ENCODE results near the gene ZMYND19. TPM values are rescaled to one million over a fixed set of nuclear protein-coding genes. Genes with fewer than 3 reads are reported as not detected.
"Not testable (repeated sequence)": the region's sequence is repeated elsewhere in the genome, so short reads cannot be mapped to it uniquely, and the experiment has no call there.

ZMYND19 gene
- total and polyA plus RNA-seq, 2 of the 4 experiments (the other 2 are of a cell fraction) = 14.3 to 21.4 TPM

DNA sequence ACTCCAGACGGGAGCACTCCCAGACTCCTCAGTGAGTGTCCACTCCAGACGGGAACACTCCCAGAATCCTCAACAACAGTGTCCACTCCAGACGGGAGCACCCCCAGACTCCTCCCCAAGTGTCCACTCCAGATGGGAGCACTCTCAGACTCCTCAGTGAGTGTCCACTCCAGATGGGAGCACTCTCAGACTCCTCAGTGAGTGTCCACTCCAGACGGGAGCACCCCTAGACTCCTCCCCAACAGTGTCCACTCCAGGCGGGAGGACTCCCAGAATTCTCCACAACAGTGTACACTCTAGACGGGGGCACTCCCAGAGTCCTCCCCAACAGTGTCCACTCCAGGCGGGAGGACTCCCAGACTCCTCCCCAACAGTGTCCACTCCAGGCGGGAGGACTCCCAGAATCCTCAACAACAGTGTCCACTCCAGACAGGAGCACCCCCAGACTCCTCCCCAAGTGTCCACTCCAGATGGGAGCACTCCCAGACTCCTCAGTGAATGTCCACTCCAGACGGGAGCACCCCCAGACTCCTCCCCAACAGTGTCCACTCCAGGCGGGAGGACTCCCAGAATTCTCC lies 57.3 kb downstream of the ZMYND19 start:
- H2BK5ac ChIP-seq (ENCODE audit: low read depth, low read length, poor library complexity, severe bottlenecking); in situ Hi-C loops (cut with MboI; ENCODE audit: low sequenced_read_pairs); H2BK20ac ChIP-seq (ENCODE audit: low read depth, low read length); H2BK120ac ChIP-seq (ENCODE audit: low read depth, low read length); DNase-seq; H3K56ac ChIP-seq (ENCODE audit: extremely low read depth, insufficient read depth, low read length); intact Hi-C loops (cut with micrococcal nuclease); H2AK9ac ChIP-seq (replicated peaks; ENCODE audit: low read depth, low read length, poor library complexity); H3K36me3 ChIP-seq (ENCODE audit: control insufficient read depth, insufficient read depth, low read length); H3K18ac ChIP-seq (ENCODE audit: low read depth, low read length); dilution Hi-C loops (cut with HindIII; ENCODE audit: low sequenced_read_pairs, unreplicated experiment); POLR2A ChIA-PET (ENCODE audit: unreplicated experiment); H3K9ac ChIP-seq (ENCODE audit: low read depth, low read length); H3K4me3 ChIP-seq (ENCODE audit: insufficient read depth, low read depth, low read length); H3K27ac ChIP-seq (ENCODE audit: insufficient read depth, low read length); H3K9me1 ChIP-seq (ENCODE audit: insufficient read depth, low read length); H3K14ac ChIP-seq (replicated peaks; ENCODE audit: low read depth, low read length); H2AFZ ChIP-seq (replicated peaks; ENCODE audit: low read length, poor library complexity); H4K20me1 ChIP-seq (ENCODE audit: insufficient read depth, low read length); H4K8ac ChIP-seq (ENCODE audit: low read depth in 2 of 2, low read length in 2 of 2); H4K91ac ChIP-seq (ENCODE audit: insufficient read depth, low read depth, low read length); H2AK5ac ChIP-seq (ENCODE audit: low read depth, low read length); H3K27me3 ChIP-seq (ENCODE audit: control insufficient read depth, insufficient read depth, low read length); BruUV-seq (replicated peaks); H3K79me1 ChIP-seq (ENCODE audit: low read depth in 1 of 2, low read length in 2 of 2); CTCF ChIA-PET; ATAC-seq (ENCODE audit: low read depth); H3K4me1 ChIP-seq (ENCODE audit: control insufficient read depth, insufficient read depth, low read length); H3K4ac ChIP-seq (ENCODE audit: low read depth, low read length); H3K23ac ChIP-seq (ENCODE audit: low read depth, low read length); H3K4me2 ChIP-seq (ENCODE audit: low read depth, low read length); H3K9me3 ChIP-seq (ENCODE audit: control insufficient read depth, insufficient read depth, low read length); H2BK15ac ChIP-seq (ENCODE audit: low read depth, low read length); H4K5ac ChIP-seq (ENCODE audit: low read depth, low read length): not testable (repeated sequence)
- 82% methylated on average over 3 of the region's 10 CpGs; no CpG with 5 or more reads in 1 of the 2 experiments for WGBS, 2 experiments (ENCODE audit: extremely low coverage in 2 of 2, insufficient read length in 1 of 2)

Small RNA genes within 50 kb of the gene (microRNA-seq; reads per million reads assigned to microRNA genes)
- gene RF00017 (ENCODE audit: insufficient read depth, insufficient read length) = not detected

Small RNA genes within 50 kb of the gene (small RNA-seq; reads per million reads assigned to genes)
- 0 reads per million in 5 experiments for gene RF00017

Other genes starting within 250 kb of the ZMYND19 start
- 1.1 and 1.7 TPM in 2 replicates for gene EXD3, start 167.3 kb downstream of the ZMYND19 start, total RNA-seq (2012; rRNA removed)
- 7.4 and 10.2 TPM in 2 replicates for gene EXD3, start 167.3 kb downstream of the ZMYND19 start, polyA plus RNA-seq (2012; rRNA removed)
- not detected in 2 replicates for gene NOXA1, start 167.1 kb downstream of the ZMYND19 start, total RNA-seq (2012; rRNA removed)
- gene NOXA1, start 167.1 kb downstream of the ZMYND19 start, polyA plus RNA-seq (2012; rRNA removed) = 0.16 and 0.17 TPM in 2 replicates
- not detected in 2 replicates for gene ENTPD8, start 149.2 kb downstream of the ZMYND19 start, total RNA-seq (2012; rRNA removed)
- 0.07 TPM in 2 replicates for gene ENTPD8, start 149.2 kb downstream of the ZMYND19 start, polyA plus RNA-seq (2012; rRNA removed)
- 7.7 and 10.0 TPM in 2 replicates for gene NSMF, start 131.2 kb downstream of the ZMYND19 start, total RNA-seq (2012; rRNA removed)
- gene NSMF, start 131.2 kb downstream of the ZMYND19 start, polyA plus RNA-seq (2012; rRNA removed) = 40.9 and 45.9 TPM in 2 replicates
- under 0.01 TPM in 2 replicates for gene PNPLA7, start 40.1 kb downstream of the ZMYND19 start, total RNA-seq (2012; rRNA removed)
- 0.70 and 0.89 TPM in 2 replicates for gene PNPLA7, start 40.1 kb downstream of the ZMYND19 start, polyA plus RNA-seq (2012; rRNA removed)
- gene MRPL41, start 38.6 kb downstream of the ZMYND19 start, total RNA-seq (2012; rRNA removed) = 15.6 and 23.6 TPM in 2 replicates
- 38.9 and 58.9 TPM in 2 replicates for gene MRPL41, start 38.6 kb downstream of the ZMYND19 start, polyA plus RNA-seq (2012; rRNA removed)
- 12.2 and 12.5 TPM in 2 replicates for gene DPH7, start 11.6 kb downstream of the ZMYND19 start, total RNA-seq (2012; rRNA removed)
- 33.0 and 33.7 TPM in 2 replicates for gene DPH7, start 11.6 kb downstream of the ZMYND19 start, polyA plus RNA-seq (2012; rRNA removed)
- gene ARRDC1, start 15.2 kb upstream of the ZMYND19 start, total RNA-seq (2012; rRNA removed) = 7.7 and 7.8 TPM in 2 replicates
- gene ARRDC1, start 15.2 kb upstream of the ZMYND19 start, polyA plus RNA-seq (2012; rRNA removed) = 37.8 and 41.4 TPM in 2 replicates
- 32.8 and 36.1 TPM in 2 replicates for gene EHMT1, start 28.5 kb upstream of the ZMYND19 start, total RNA-seq (2012; rRNA removed)
- gene EHMT1, start 28.5 kb upstream of the ZMYND19 start, polyA plus RNA-seq (2012; rRNA removed) = 35.1 and 39.0 TPM in 2 replicates